Articular chondrocyte of knee joint (primary cell): ENCODE data around the gene PPM1K. TPM values are rescaled to one million over a fixed set of nuclear protein-coding genes. Genes with fewer than 3 reads are reported as not detected.

Source experiments
- small RNA-seq: library from RNA; depleted of rRNA; stranded (forward); fragments of <200 nt; gene quantifications from one replicate; pipeline ENCODE3, GENCODE V24; 2012
- total RNA-seq: library from RNA; depleted of rRNA; stranded (reverse); fragments of >200 nt; gene quantifications from 2 replicates; pipeline ENCODE4 v1.2.3, GENCODE V29; 2012

Gene PPM1K
- total RNA-seq: 9.2 and 9.3 TPM in 2 replicates

GRCh38 chr4:88284439-88285234 lies at the start of gene PPM1K:
TSS of gene PPM1K (minus strand) at chr4:88284561. CDS start at chr4:88278583, 5,978 bp downstream.

Small RNAs within 50 kb of the gene (small RNA-seq; reads per million reads assigned to genes)
- gene RF00019: not detected
- gene RNU6-1298P: not detected

Other genes with a start within 250 kb of the PPM1K start
- 0.39 and 0.65 TPM in 2 replicates for gene ABCG2, start 125.9 kb downstream of the PPM1K start, total RNA-seq
- gene HERC6, start 94.3 kb upstream of the PPM1K start, total RNA-seq: 8.5 and 13.5 TPM in 2 replicates
- 1.3 and 2.9 TPM in 2 replicates for gene HERC5, start 172.6 kb upstream of the PPM1K start, total RNA-seq
- 63.1 and 81.6 TPM in 2 replicates for gene PYURF, start 239.2 kb upstream of the PPM1K start, total RNA-seq